Middle frontal gyrus (tissue), 1 donor: ENCODE results near the gene C11orf42.

Source experiments
- DNase-seq: peaks from one replicate; pipeline ENCODE4 v3.0.0-alpha.2; 2015; ENCODE audit warnings: low spot score; ENCODE audit errors: extremely low spot score

The C11orf42 gene

DNA sequence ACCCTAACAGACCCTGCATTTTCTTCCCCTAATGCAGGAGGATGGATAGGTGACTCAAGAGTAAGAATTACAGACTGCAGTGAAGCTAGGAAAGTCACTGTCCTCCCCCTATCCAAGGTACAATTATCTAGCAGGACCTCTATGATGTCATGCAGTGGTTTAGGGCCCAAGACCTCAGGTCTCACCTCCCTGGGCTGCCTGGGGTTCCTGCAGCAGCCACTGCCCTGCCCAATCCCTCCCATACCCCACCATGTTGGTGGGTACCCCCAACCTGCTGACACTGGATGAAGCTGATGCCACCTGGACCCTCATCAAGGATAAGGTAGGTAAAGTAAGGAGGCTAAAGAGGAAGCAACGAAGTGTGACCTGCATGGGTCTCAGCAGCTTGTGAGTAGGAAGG, at the start of gene C11orf42:
TSS of gene C11orf42 (plus strand) at position 192 of the 400 bp plus-strand sequence. CDS start at position 251, 59 bp downstream.
- DNase-seq, result no peak

- no peak for DNase-seq
These were observed 48.6 kb upstream of the C11orf42 start for GRCh38 chr11:6156628-6157359.

GRCh38 chr11:6170226-6170625, 35.1 kb upstream of the C11orf42 start, which contains the start of gene OR52B2:
TSS of gene OR52B2 (minus strand) at chr11:6170326. CDS start at chr11:6170326, 0 bp downstream.
- DNase-seq, result no peak

DNA sequence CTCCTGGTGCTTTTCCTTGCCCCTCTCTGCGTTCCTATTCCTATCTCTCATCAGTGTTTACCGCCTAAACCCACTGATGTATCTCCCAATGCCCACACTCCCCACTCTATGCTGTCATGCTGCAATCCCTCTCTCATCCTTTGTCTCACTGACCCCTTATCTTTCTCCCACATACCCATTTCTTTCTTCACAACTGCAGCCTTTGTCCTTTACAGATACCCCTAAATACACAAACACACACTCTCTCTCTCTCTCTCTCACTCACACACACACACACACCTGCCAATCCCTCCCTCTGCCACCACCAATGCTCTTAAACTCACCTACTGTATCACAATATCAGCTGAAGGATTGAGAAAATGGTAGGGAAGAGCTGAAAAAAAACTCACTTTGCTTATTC, 29.9 kb upstream of the C11orf42 start:
- DNase-seq, result no peak

- no peak for DNase-seq
These were observed 13.6 kb upstream of the C11orf42 start for GRCh38 chr11:6191742-6192141.

GRCh38 chr11:6194065-6194581, 11.2 kb upstream of the C11orf42 start:
- no peak for DNase-seq

- no peak for DNase-seq
These were observed 9.0 kb upstream of the C11orf42 start for GRCh38 chr11:6196396-6196795.

DNA sequence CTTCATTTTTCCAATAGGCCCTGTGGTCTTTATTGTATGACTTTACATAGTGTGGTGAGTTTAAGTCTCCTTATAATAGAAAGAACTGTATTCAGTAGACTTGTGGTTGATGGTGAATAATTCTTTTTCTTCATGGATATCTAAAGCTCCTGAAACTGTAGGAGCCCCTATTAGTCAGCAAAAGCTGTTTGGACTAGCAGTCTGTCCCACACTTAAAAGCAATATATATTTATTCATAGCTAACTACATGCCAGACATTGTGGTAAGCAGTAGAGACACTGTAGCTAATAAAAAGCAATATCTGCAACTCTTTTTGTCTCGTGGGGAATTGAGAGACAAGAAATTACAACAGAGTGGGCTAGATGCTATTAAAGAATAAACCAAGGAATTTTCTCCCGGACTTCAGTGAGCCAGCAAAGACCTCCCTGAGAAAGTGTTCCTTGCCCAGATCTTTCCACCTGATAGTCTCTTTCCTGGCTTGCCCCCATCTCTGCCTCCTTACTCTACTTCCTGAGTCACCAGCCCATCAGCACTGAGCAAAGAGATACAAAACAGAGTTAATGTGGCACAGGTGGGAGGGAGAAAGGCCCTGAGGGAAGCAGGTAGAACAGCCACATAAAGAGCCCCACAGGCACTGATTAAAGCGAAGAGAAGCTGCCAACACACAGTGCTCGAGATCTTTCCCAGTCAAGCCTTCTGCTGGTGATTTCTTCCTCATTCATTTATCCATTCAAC, 7.7 kb upstream of the C11orf42 start:
- no peak for DNase-seq

DNA sequence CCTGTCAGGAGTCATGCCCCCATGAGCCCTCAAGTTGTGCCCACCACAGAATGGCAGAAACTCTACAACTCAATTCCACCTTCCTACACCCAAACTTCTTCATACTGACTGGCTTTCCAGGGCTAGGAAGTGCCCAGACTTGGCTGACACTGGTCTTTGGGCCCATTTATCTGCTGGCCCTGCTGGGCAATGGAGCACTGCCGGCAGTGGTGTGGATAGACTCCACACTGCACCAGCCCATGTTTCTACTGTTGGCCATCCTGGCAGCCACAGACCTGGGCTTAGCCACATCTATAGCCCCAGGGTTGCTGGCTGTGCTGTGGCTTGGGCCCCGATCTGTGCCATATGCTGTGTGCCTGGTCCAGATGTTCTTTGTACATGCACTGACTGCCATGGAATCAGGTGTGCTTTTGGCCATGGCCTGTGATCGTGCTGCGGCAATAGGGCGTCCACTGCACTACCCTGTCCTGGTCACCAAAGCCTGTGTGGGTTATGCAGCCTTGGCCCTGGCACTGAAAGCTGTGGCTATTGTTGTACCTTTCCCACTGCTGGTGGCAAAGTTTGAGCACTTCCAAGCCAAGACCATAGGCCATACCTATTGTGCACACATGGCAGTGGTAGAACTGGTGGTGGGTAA, 6.1 kb upstream of the C11orf42 start, which contains the start of gene OR52W1:
TSS of gene OR52W1 (plus strand) at position 51 of the 637 bp plus-strand sequence. CDS start at position 51, 0 bp downstream.
- no peak for DNase-seq

GRCh38 chr11:6200975-6201374, 4.4 kb upstream of the C11orf42 start:
- DNase-seq, result no peak

DNA sequence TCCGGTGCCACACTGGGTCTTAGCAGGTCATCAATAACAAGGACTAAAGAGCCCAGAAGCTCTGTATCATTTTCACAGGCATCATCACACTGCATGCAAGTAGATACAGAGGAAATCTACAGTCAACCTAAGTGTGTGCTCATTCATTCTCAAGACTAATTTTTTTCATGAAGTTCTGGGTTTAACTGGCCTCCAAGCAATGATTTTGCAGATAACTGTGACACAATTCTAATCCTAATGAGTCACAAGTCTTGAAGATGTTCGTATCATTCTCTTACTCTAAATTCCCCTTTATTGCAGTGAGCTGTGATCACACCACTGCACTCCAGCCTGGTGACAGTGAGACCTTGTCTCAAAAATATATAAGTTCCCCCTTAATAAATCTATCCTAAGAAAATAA, 3.9 kb upstream of the C11orf42 start:
- DNase-seq, result no peak

GRCh38 chr11:6202041-6202440, 3.3 kb upstream of the C11orf42 start:
- no peak for DNase-seq

- DNase-seq, result no peak
These were observed 2.0 kb upstream of the C11orf42 start for GRCh38 chr11:6203327-6203726.

DNA sequence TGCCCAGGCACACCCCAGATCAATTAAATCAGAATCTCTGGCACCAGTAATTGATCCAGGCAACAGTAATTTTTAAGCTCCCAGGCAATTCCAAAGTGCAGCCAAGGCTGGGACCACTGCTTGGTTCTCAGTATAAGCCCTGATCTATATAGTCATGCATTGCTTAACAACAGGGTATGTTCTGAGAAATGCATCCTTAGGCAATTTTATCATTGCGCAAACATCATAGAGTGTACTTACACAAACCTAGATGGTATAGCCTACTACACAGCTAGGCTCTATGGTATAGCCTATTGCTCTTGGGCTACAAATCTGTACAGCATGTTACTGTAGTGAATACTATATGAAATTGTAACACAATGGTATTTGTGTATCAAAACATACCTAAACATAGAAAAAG, 651 bp upstream of the C11orf42 start:
- no peak for DNase-seq

GRCh38 chr11:6206456-6207180, 1.3 kb downstream of the C11orf42 start:
- no peak for DNase-seq

DNA sequence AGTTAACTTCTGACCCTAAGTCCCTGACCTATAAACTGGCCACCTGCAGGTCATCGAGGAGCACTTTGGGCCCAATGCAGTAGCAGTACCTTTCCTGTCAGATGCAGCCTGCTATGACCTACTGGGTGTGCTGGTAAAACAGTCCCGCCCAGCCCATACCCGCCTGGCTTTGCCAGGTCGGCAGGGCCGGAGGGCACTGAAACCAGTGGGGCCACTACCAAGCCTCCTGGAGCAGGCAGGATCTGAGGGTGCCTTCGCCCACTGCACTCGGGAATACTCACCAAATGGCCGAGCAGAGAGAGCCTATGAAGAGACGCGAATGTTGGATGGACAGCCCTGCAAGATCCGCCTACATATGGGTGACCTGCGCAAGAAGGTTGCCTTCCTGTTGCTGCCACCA, 4.4 kb downstream of the C11orf42 start:
- DNase-seq, result no peak

- no peak for DNase-seq
These were observed 5.1 kb downstream of the C11orf42 start for GRCh38 chr11:6210274-6210955.

GRCh38 chr11:6214530-6214929, 9.2 kb downstream of the C11orf42 start:
- no peak for DNase-seq

DNA sequence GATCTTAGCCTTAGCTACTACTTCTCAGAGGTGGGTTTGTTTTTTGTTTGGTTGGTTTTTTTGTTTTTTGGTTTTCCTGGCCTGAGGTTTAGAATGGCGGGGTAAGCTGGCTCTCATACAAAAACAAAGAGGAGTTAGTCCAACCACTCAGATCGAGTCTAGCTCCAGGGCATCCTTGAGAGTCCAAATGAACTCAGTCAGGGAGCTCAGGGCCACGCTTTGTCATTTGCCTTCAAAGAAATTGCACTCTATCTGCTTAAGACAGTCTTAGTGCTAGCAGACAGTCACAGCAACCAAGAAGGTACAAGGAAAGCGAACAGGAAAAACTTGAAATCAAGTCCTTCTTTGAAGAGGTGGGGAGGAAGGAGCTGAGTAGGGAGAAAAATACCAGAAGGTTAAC, 11.1 kb downstream of the C11orf42 start:
- no peak for DNase-seq

GRCh38 chr11:6217722-6218121, 12.4 kb downstream of the C11orf42 start:
- DNase-seq, result no peak

DNA sequence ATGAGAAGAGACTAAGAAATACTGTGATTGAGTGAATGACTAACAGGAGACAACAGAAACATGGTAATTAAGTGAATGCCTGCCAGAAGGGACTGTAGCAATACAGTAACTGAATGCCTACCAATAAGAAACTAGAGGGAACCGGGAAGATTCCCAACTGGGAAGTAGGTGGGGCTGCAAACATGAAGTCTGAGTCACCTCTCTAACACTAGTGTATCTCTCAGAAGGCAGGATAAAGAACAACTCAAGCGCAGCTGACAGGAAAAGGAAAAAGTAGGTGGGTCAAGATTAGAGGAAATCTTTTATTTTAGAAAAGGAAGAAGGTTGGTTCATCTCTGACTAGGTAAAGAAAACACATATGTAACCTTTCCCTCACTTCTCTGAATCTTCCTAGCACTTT, 14.0 kb downstream of the C11orf42 start:
- DNase-seq, result no peak
